Neural cell (in vitro differentiated cells): ENCODE data around the gene ADD1.

Source experiments
- CTCF ChIP-seq: fragments of 450-650 bp; IDR thresholded peaks from 2 replicates; pipeline ENCODE4 v1.5.1; 2014; ENCODE audit warnings: antibody characterized with exemption, mild to moderate bottlenecking, moderate library complexity; ENCODE audit not compliant: poor library complexity, severe bottlenecking
- EZH2 ChIP-seq: fragments of 200-600, 300-800 bp; shearing (Covaris generic), sonication (generic); IDR thresholded peaks from 2 replicates; pipeline ENCODE4 v1.6.1; 2014; ENCODE audit warnings: antibody characterized with exemption, low read length, borderline replicate concordance, mild to moderate bottlenecking; ENCODE audit not compliant: insufficient read depth, poor library complexity, severe bottlenecking

- TF ChIP-seq CTCF (no peak), EZH2 (no peak)
Observed at GRCh38 chr4:2942532-2943363, 99.1 kb downstream of the ADD1 start.
